Karpas-422 (cell line): ENCODE measurements around the gene PARP6. TPM values are rescaled to one million over a fixed set of nuclear protein-coding genes. Genes with fewer than 3 reads are reported as not detected.

Experiments used
- DNase-seq: peaks from one replicate; pipeline ENCODE4 v3.0.0-alpha.2; 2015
- H2AFZ ChIP-seq: fragments of 200-600 bp; sonication (generic); 2 replicates; pipeline ENCODE4 v1.6.1; 2014; ENCODE audit warnings: antibody characterized with exemption, low read length, mixed read lengths
- H3K27ac ChIP-seq: fragments of 200-600 bp; sonication (generic); 2 replicates; pipeline ENCODE4 v1.5.1; 2014; ENCODE audit warnings: mild to moderate bottlenecking, low read length, moderate library complexity
- H3K27me3 ChIP-seq: fragments of 200-600 bp; sonication (generic); 2 replicates; pipeline ENCODE4 v1.6.1; 2014; ENCODE audit warnings: low read length, mixed read lengths
- H3K36me3 ChIP-seq: fragments of 200-600 bp; sonication (generic); 2 replicates; pipeline ENCODE4 v1.6.1; 2014; ENCODE audit warnings: low read length, mixed read lengths; ENCODE audit not compliant: insufficient read depth
- H3K4me1 ChIP-seq: fragments of 200-600 bp; sonication (generic); 2 replicates; pipeline ENCODE4 v1.6.1; 2014; ENCODE audit warnings: mild to moderate bottlenecking, low read length, mixed read lengths
- H3K4me2 ChIP-seq: fragments of 200-600 bp; sonication (generic); 2 replicates; pipeline ENCODE4 v1.6.1; 2014; ENCODE audit warnings: low read length, low read depth, mild to moderate bottlenecking; ENCODE audit not compliant: poor library complexity, severe bottlenecking
- H3K4me3 ChIP-seq: fragments of 200-600 bp; sonication (generic); 2 replicates; pipeline ENCODE4 v1.5.1; 2014; ENCODE audit warnings: mild to moderate bottlenecking, antibody characterized with exemption, low read length, mixed read lengths
- H3K79me2 ChIP-seq: fragments of 200-600 bp; sonication (generic); 2 replicates; pipeline ENCODE4 v1.6.1; 2014; ENCODE audit warnings: mild to moderate bottlenecking, low read length, mixed read lengths
- H3K9ac ChIP-seq: fragments of 200-600 bp; sonication (generic); 2 replicates; pipeline ENCODE4 v1.6.0; 2014; ENCODE audit warnings: low read length
- H3K9me2 ChIP-seq: fragments of 200-600 bp; sonication (generic), shearing (Covaris generic); replicated peaks from 2 replicates; pipeline ENCODE4 v1.6.0; 2014; ENCODE audit warnings: mild to moderate bottlenecking, low read length, moderate library complexity; ENCODE audit not compliant: insufficient read depth
- H3K9me3 ChIP-seq: fragments of 300-700, 200-600 bp; sonication (generic); 2 replicates; pipeline ENCODE4 v1.6.1; 2014; ENCODE audit warnings: low read length, mixed read lengths
- H4K20me1 ChIP-seq: fragments of 200-600 bp; sonication (generic); 2 replicates; pipeline ENCODE4 v1.6.1; 2014; ENCODE audit warnings: mild to moderate bottlenecking, antibody characterized with exemption, low read length, low read depth; ENCODE audit not compliant: insufficient read depth
- total RNA-seq: library from RNA; depleted of rRNA; stranded (reverse); fragments of >200 nt; shearing (Covaris generic); gene quantifications from 2 replicates; pipeline ENCODE4 v1.2.3, GENCODE V29; 2014; ENCODE audit warnings: low replicate concordance

Gene PARP6
- total RNA-seq, 1 experiment from 2014 or later: 82.0 TPM

GRCh38 chr15:72272997-72273352 is 621 bp upstream of the PARP6 start:
- Histone ChIP-seq H3K27ac (peak overlapping the region; percentile 19), H3K27me3 (no peaks in the 10 kb centered on the region), H3K9me3 (no peaks in the 10 kb centered on the region), H3K36me3 (no peaks in the 10 kb centered on the region), H3K9me2 (no peaks in the 10 kb centered on the region), H3K4me1 (peaks cover 29% of the 10 kb centered on the region), H3K4me3 (peak overlapping the region; percentile 79), H3K9ac (peak overlapping the region; percentile 81), H3K79me2 (peaks cover 28% of the 10 kb centered on the region), H4K20me1 (no peaks in the 10 kb centered on the region), H2AFZ (peak overlapping the region; percentile 73), H3K4me2 (peak overlapping the region; percentile 84)
- DNase-seq: no peak

DNA sequence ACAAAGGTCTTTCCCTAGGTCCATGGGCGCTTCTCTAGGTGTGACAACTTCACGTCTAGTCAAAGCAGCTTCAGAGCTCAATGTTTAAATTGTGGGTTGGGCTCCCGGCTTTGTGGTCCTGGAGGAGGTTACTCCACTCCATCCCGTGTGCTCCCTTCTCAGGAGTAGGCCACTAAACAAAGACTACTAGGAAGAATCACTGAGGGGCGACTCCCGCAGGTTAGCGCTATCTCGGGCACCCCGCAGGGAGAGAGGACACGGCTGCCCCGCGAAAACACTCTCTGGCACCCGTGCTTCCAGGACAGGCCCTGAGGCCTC is 500 bp downstream of the PARP6 start:
- H3K4me3 ChIP-seq: peak overlapping the region; percentile 88
- peak overlapping the region; percentile 80 for H3K4me2 ChIP-seq
- no peak overlapping the region; the same call in 1 of the 2 replicates for H3K27ac ChIP-seq
- peak overlapping the region; percentile 23; the same call in 1 of the 2 replicates for H2AFZ ChIP-seq
- H3K4me1 ChIP-seq: peaks cover 29% of the 10 kb centered on the region
- no peaks in the 10 kb centered on the region for H3K27me3 ChIP-seq
- H3K9me3 ChIP-seq: no peaks in the 10 kb centered on the region
- peak; percentile 58 for DNase-seq
- 0 out of 2 replicates have a peak, but pooled peaks cover under 1% of the 10 kb centered on the region for H3K36me3 ChIP-seq
- no peaks in the 10 kb centered on the region for H4K20me1 ChIP-seq
- H3K79me2 ChIP-seq: peaks cover 28% of the 10 kb centered on the region
- H3K9ac ChIP-seq: peak overlapping the region; percentile 83
- H3K9me2 ChIP-seq: no peaks in the 10 kb centered on the region

DNA sequence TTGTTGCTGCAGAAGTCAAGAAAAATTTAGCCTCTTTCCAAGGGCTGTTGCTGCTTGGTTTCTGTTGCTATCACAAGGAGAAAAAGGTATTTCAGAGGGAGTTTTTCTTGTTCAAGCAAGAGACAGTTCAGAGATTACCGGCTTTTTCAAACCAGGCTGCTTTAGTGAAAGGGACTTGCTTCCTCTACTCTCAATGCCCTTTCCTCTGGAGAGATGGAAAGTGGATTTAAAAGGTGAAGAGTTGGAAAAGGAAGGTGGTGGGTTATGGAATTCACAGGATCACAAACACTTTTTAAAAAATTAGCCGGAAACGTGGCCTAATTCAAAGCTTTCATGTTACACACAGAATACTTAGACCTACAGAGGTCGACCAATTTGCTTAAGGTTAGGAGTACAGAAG is 1.1 kb downstream of the PARP6 start:
- Histone ChIP-seq H2AFZ (no peak overlapping the region), H3K4me2 (peak overlapping the region; percentile 80), H3K9ac (peak overlapping the region; percentile 83), H3K4me1 (peaks cover 29% of the 10 kb centered on the region), H3K4me3 (peak overlapping the region; percentile 88), H3K79me2 (peaks cover 28% of the 10 kb centered on the region), H4K20me1 (no peaks in the 10 kb centered on the region), H3K27ac (no peak overlapping the region), H3K36me3 (peaks cover 4% of the 10 kb centered on the region; the same call in 1 of the 2 replicates), H3K27me3 (no peaks in the 10 kb centered on the region), H3K9me2 (no peaks in the 10 kb centered on the region), H3K9me3 (no peaks in the 10 kb centered on the region)
- no peak for DNase-seq

- H3K27ac ChIP-seq: no peak overlapping the region
- DNase-seq: no peak
These were observed 2.6 kb downstream of the PARP6 start for GRCh38 chr15:72269739-72270138.

GRCh38 chr15:72265031-72265430 is 7.3 kb downstream of the PARP6 start:
- H3K27ac ChIP-seq: no peak overlapping the region
- H3K4me1 ChIP-seq: peaks cover 3% of the 10 kb centered on the region
- H3K4me3 ChIP-seq: no peak overlapping the region
- H3K9ac ChIP-seq: no peak overlapping the region
- H3K27me3 ChIP-seq: no peaks in the 10 kb centered on the region
- H3K36me3 ChIP-seq: peaks cover 45% of the 10 kb centered on the region
- H3K4me2 ChIP-seq: no peak overlapping the region
- H2AFZ ChIP-seq: no peak overlapping the region
- no peak for DNase-seq
- no peaks in the 10 kb centered on the region for H4K20me1 ChIP-seq
- no peaks in the 10 kb centered on the region for H3K9me2 ChIP-seq
- H3K9me3 ChIP-seq: no peaks in the 10 kb centered on the region
- peaks cover 6% of the 10 kb centered on the region for H3K79me2 ChIP-seq

More at GRCh38 chr15:72269739-72270138, 2.6 kb downstream of the PARP6 start:
- Histone ChIP-seq H2AFZ (no peak overlapping the region), H3K4me3 (no peak overlapping the region), H3K9ac (no peak overlapping the region), H3K4me1 (peaks cover 29% of the 10 kb centered on the region), H3K79me2 (peaks cover 28% of the 10 kb centered on the region), H3K9me2 (no peaks in the 10 kb centered on the region), H4K20me1 (no peaks in the 10 kb centered on the region), H3K36me3 (peaks cover 11% of the 10 kb centered on the region), H3K27me3 (no peaks in the 10 kb centered on the region), H3K9me3 (no peaks in the 10 kb centered on the region), H3K4me2 (no peak overlapping the region)

- H3K4me1 ChIP-seq: no peaks in the 10 kb centered on the region
- H2AFZ ChIP-seq: no peak overlapping the region
- peaks cover 49% of the 10 kb centered on the region for H3K36me3 ChIP-seq
- H3K27me3 ChIP-seq: no peaks in the 10 kb centered on the region
- no peaks in the 10 kb centered on the region for H4K20me1 ChIP-seq
- no peak overlapping the region for H3K27ac ChIP-seq
- H3K4me3 ChIP-seq: no peak overlapping the region
- no peaks in the 10 kb centered on the region for H3K79me2 ChIP-seq
- DNase-seq: no peak
- H3K9ac ChIP-seq: no peak overlapping the region
- no peaks in the 10 kb centered on the region for H3K9me2 ChIP-seq
- no peaks in the 10 kb centered on the region for H3K9me3 ChIP-seq
- H3K4me2 ChIP-seq: no peak overlapping the region
These were observed 19.6 kb downstream of the PARP6 start for GRCh38 chr15:72252663-72253299.

DNA sequence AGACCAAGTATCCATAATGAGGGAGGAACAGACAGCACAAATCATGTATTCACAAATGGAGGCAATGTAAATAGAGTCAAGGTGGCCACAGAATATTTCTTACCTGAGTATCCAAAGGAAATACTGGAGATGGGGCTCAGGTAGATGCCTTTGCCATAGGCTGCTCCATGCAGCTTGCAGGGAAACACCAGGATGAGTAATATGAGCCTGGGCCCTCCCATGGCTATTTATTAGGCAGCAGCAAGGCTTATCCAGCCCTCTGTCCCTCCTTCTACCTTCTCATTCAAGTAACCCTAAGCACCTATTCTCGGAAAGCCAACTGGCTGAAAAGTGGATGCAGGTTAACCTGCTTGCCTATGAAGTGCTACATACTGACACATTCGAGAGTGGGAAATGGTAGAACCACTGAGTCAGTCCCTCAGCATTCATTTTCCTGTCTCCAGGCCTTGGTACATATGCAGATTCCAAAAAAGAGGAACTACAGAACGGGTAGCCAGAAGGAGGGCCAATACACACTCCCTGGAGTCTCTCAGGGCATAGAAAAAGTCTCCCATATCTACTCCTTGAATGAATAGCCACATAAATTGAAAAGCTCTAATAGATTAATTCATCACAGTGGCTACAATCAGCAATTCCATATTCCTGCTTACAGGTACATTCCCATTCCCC is 23.1 kb downstream of the PARP6 start:
- no peaks in the 10 kb centered on the region for H3K27me3 ChIP-seq
- no peaks in the 10 kb centered on the region for H4K20me1 ChIP-seq
- no peak for DNase-seq
- peaks cover 32% of the 10 kb centered on the region; the same call in 1 of the 2 replicates for H3K36me3 ChIP-seq
- no peaks in the 10 kb centered on the region for H3K9me3 ChIP-seq
- H3K4me1 ChIP-seq: no peaks in the 10 kb centered on the region
- H3K4me3 ChIP-seq: no peak overlapping the region
- H3K9ac ChIP-seq: no peak overlapping the region
- no peak overlapping the region for H3K27ac ChIP-seq
- H2AFZ ChIP-seq: no peak overlapping the region
- no peaks in the 10 kb centered on the region for H3K79me2 ChIP-seq
- no peak overlapping the region for H3K4me2 ChIP-seq
- H3K9me2 ChIP-seq: no peaks in the 10 kb centered on the region

GRCh38 chr15:72248514-72248913 is 23.8 kb downstream of the PARP6 start:
- no peak overlapping the region for H3K4me3 ChIP-seq
- H3K9me3 ChIP-seq: no peaks in the 10 kb centered on the region
- H3K9ac ChIP-seq: no peak overlapping the region
- no peak overlapping the region for H3K4me2 ChIP-seq
- no peaks in the 10 kb centered on the region for H4K20me1 ChIP-seq
- peaks cover 33% of the 10 kb centered on the region; the same call in 1 of the 2 replicates for H3K36me3 ChIP-seq
- H3K4me1 ChIP-seq: no peaks in the 10 kb centered on the region
- no peak overlapping the region for H3K27ac ChIP-seq
- H3K79me2 ChIP-seq: no peaks in the 10 kb centered on the region
- no peaks in the 10 kb centered on the region for H3K9me2 ChIP-seq
- no peak overlapping the region for H2AFZ ChIP-seq
- no peak for DNase-seq
- no peaks in the 10 kb centered on the region for H3K27me3 ChIP-seq
